Activated naive CD8-positive, alpha-beta T cell treated with anti-CD3 and anti-CD28 coated beads for 36 hours (primary cell): ENCODE measurements around the gene BSN. TPM values are rescaled to one million over a fixed set of nuclear protein-coding genes. Genes with fewer than 3 reads are reported as not detected.
"Not testable (repeated sequence)": the region's sequence is repeated elsewhere in the genome, so short reads cannot be mapped to it uniquely, and the experiment has no call there.

ENCODE experiments used
- DNase-seq: peaks from one replicate; pipeline ENCODE4 v3.0.0; 2021
- H3K27ac Mint-ChIP-seq: one replicate; pipeline ENCODE4 v1.8.0; 2022; ENCODE audit warnings: mild to moderate bottlenecking, moderate library complexity, mixed read lengths
- H3K27me3 Mint-ChIP-seq: one replicate; pipeline ENCODE4 v1.8.0; 2022; ENCODE audit warnings: mild to moderate bottlenecking, mixed read lengths
- H3K36me3 Mint-ChIP-seq: one replicate; pipeline ENCODE4 v1.8.0; 2021; ENCODE audit warnings: mild to moderate bottlenecking, mixed read lengths
- H3K4me1 Mint-ChIP-seq: one replicate; pipeline ENCODE4 v1.8.0; 2021; ENCODE audit warnings: mixed read lengths
- H3K4me3 Mint-ChIP-seq: one replicate; pipeline ENCODE4 v1.8.0; 2022; ENCODE audit warnings: mild to moderate bottlenecking, moderate library complexity, mixed read lengths
- H3K9me3 Mint-ChIP-seq: one replicate; pipeline ENCODE4 v1.8.0; 2022; ENCODE audit warnings: mixed read lengths
- total RNA-seq, 2 experiments: library from RNA; stranded (reverse); gene quantifications; one replicate each; pipeline ENCODE4 v1.2.3, GENCODE V29; 2021

BSN gene
- total RNA-seq, 2 experiments from 2014 or later, result 0.10 to 0.35 TPM

- Mint-ChIP-seq H3K9me3 (no peaks in the 10 kb centered on the region), H3K4me1 (no peaks in the 10 kb centered on the region), H3K4me3 (no peak overlapping the region), H3K27me3 (peaks cover 17% of the 10 kb centered on the region), H3K36me3 (peaks cover 2% of the 10 kb centered on the region), H3K27ac (no peak overlapping the region)
- no peak for DNase-seq
Observed at GRCh38 chr3:49563766-49564165, 9.5 kb downstream of the BSN start.

GRCh38 chr3:49566312-49566711 lies 12.0 kb downstream of the BSN start:
- no peaks in the 10 kb centered on the region for H3K4me1 Mint-ChIP-seq
- H3K4me3 Mint-ChIP-seq, result no peak overlapping the region
- no peaks in the 10 kb centered on the region for H3K9me3 Mint-ChIP-seq
- peaks cover 5% of the 10 kb centered on the region for H3K27me3 Mint-ChIP-seq
- no peaks in the 10 kb centered on the region for H3K36me3 Mint-ChIP-seq
- H3K27ac Mint-ChIP-seq, result no peak overlapping the region
- no peak for DNase-seq

- Mint-ChIP-seq H3K4me3 (no peak overlapping the region), H3K9me3 (no peaks in the 10 kb centered on the region), H3K36me3 (no peaks in the 10 kb centered on the region), H3K27me3 (peaks cover 5% of the 10 kb centered on the region), H3K27ac (no peak overlapping the region), H3K4me1 (no peaks in the 10 kb centered on the region)
- DNase-seq, result no peak
Observed at GRCh38 chr3:49567406-49567805, 13.1 kb downstream of the BSN start.

GRCh38 chr3:49568965-49569364 lies 14.7 kb downstream of the BSN start:
- no peak overlapping the region for H3K4me3 Mint-ChIP-seq
- H3K4me1 Mint-ChIP-seq, result no peaks in the 10 kb centered on the region
- no peaks in the 10 kb centered on the region for H3K9me3 Mint-ChIP-seq
- no peak overlapping the region for H3K27ac Mint-ChIP-seq
- DNase-seq, result no peak
- no peaks in the 10 kb centered on the region for H3K36me3 Mint-ChIP-seq
- peaks cover 5% of the 10 kb centered on the region for H3K27me3 Mint-ChIP-seq

GRCh38 chr3:49570028-49570654 lies 15.9 kb downstream of the BSN start:
- H3K27ac Mint-ChIP-seq, result no peak overlapping the region
- H3K36me3 Mint-ChIP-seq, result no peaks in the 10 kb centered on the region
- H3K4me3 Mint-ChIP-seq, result no peak overlapping the region
- H3K4me1 Mint-ChIP-seq, result no peaks in the 10 kb centered on the region
- no peak for DNase-seq
- no peaks in the 10 kb centered on the region for H3K9me3 Mint-ChIP-seq
- peaks cover 5% of the 10 kb centered on the region for H3K27me3 Mint-ChIP-seq

GRCh38 chr3:49582177-49582576 lies 27.9 kb downstream of the BSN start:
- no peaks in the 10 kb centered on the region for H3K9me3 Mint-ChIP-seq
- no peaks in the 10 kb centered on the region for H3K4me1 Mint-ChIP-seq
- no peak for DNase-seq
- no peak overlapping the region for H3K27ac Mint-ChIP-seq
- H3K36me3 Mint-ChIP-seq, result no peaks in the 10 kb centered on the region
- H3K4me3 Mint-ChIP-seq, result no peak overlapping the region
- H3K27me3 Mint-ChIP-seq, result no peaks in the 10 kb centered on the region

- not testable (repeated sequence) for H3K9me3 Mint-ChIP-seq, H3K27ac Mint-ChIP-seq, H3K4me1 Mint-ChIP-seq, H3K27me3 Mint-ChIP-seq, DNase-seq, H3K4me3 Mint-ChIP-seq, H3K36me3 Mint-ChIP-seq
Observed at GRCh38 chr3:49585261-49585755, 31.0 kb downstream of the BSN start.

GRCh38 chr3:49591615-49592014 lies 37.3 kb downstream of the BSN start:
- Mint-ChIP-seq H3K9me3 (no peaks in the 10 kb centered on the region), H3K4me3 (no peak overlapping the region), H3K4me1 (no peaks in the 10 kb centered on the region), H3K27me3 (peaks cover 5% of the 10 kb centered on the region), H3K27ac (no peak overlapping the region), H3K36me3 (no peaks in the 10 kb centered on the region)
- no peak for DNase-seq

- Mint-ChIP-seq H3K36me3 (no peaks in the 10 kb centered on the region), H3K9me3 (no peaks in the 10 kb centered on the region), H3K4me3 (no peak overlapping the region), H3K27me3 (peaks cover 5% of the 10 kb centered on the region), H3K27ac (no peak overlapping the region), H3K4me1 (no peaks in the 10 kb centered on the region)
- DNase-seq, result no peak
Observed at GRCh38 chr3:49593041-49593440, 38.8 kb downstream of the BSN start.

- no peaks in the 10 kb centered on the region for H3K36me3 Mint-ChIP-seq
- H3K27me3 Mint-ChIP-seq, result no peaks in the 10 kb centered on the region
- H3K4me3 Mint-ChIP-seq, result no peak overlapping the region
- no peak for DNase-seq
- no peaks in the 10 kb centered on the region for H3K9me3 Mint-ChIP-seq
- H3K27ac Mint-ChIP-seq, result no peak overlapping the region
- peaks cover 21% of the 10 kb centered on the region for H3K4me1 Mint-ChIP-seq
Observed at GRCh38 chr3:49600781-49601180, 46.5 kb downstream of the BSN start.

- no peak overlapping the region for H3K4me3 Mint-ChIP-seq
- H3K27me3 Mint-ChIP-seq, result no peaks in the 10 kb centered on the region
- H3K36me3 Mint-ChIP-seq, result no peaks in the 10 kb centered on the region
- H3K4me1 Mint-ChIP-seq, result peaks cover 21% of the 10 kb centered on the region
- no peak overlapping the region for H3K27ac Mint-ChIP-seq
- DNase-seq, result no peak
- H3K9me3 Mint-ChIP-seq, result no peaks in the 10 kb centered on the region
Observed at GRCh38 chr3:49601358-49602048, 47.2 kb downstream of the BSN start.

- H3K4me3 Mint-ChIP-seq, result no peak overlapping the region
- H3K27me3 Mint-ChIP-seq, result no peaks in the 10 kb centered on the region
- no peak for DNase-seq
- H3K27ac Mint-ChIP-seq, result no peak overlapping the region
- H3K9me3 Mint-ChIP-seq, result no peaks in the 10 kb centered on the region
- H3K36me3 Mint-ChIP-seq, result no peaks in the 10 kb centered on the region
- H3K4me1 Mint-ChIP-seq, result peaks cover 21% of the 10 kb centered on the region
Observed at GRCh38 chr3:49602049-49602554, 47.8 kb downstream of the BSN start.

GRCh38 chr3:49602877-49603411 lies 48.7 kb downstream of the BSN start:
- H3K36me3 Mint-ChIP-seq, result no peaks in the 10 kb centered on the region
- no peak overlapping the region for H3K4me3 Mint-ChIP-seq
- H3K4me1 Mint-ChIP-seq, result peaks cover 21% of the 10 kb centered on the region
- peak; percentile 64 for DNase-seq
- H3K9me3 Mint-ChIP-seq, result no peaks in the 10 kb centered on the region
- no peaks in the 10 kb centered on the region for H3K27me3 Mint-ChIP-seq
- peak overlapping the region; percentile 62 for H3K27ac Mint-ChIP-seq

GRCh38 chr3:49606427-49606826 lies 52.1 kb downstream of the BSN start:
- H3K4me3 Mint-ChIP-seq, result no peak overlapping the region
- DNase-seq, result no peak
- H3K9me3 Mint-ChIP-seq, result no peaks in the 10 kb centered on the region
- no peaks in the 10 kb centered on the region for H3K36me3 Mint-ChIP-seq
- H3K27me3 Mint-ChIP-seq, result no peaks in the 10 kb centered on the region
- H3K27ac Mint-ChIP-seq, result no peak overlapping the region
- peaks cover 21% of the 10 kb centered on the region for H3K4me1 Mint-ChIP-seq

GRCh38 chr3:49607105-49607591 lies 52.9 kb downstream of the BSN start:
- Mint-ChIP-seq H3K9me3 (peaks cover under 1% of the 10 kb centered on the region), H3K36me3 (peaks cover under 1% of the 10 kb centered on the region), H3K27me3 (no peaks in the 10 kb centered on the region), H3K4me1 (peaks cover 21% of the 10 kb centered on the region), H3K27ac (no peak overlapping the region), H3K4me3 (no peak overlapping the region)
- DNase-seq, result no peak
